ENCODE measurements around the gene ATRNL1. TPM values are rescaled to one million over a fixed set of nuclear protein-coding genes. Genes with fewer than 3 reads are reported as not detected.

ATRNL1 gene
- total and polyA plus RNA-seq, 2 donors from 2014 or later: 2.4 to 7.1 TPM

DNA sequence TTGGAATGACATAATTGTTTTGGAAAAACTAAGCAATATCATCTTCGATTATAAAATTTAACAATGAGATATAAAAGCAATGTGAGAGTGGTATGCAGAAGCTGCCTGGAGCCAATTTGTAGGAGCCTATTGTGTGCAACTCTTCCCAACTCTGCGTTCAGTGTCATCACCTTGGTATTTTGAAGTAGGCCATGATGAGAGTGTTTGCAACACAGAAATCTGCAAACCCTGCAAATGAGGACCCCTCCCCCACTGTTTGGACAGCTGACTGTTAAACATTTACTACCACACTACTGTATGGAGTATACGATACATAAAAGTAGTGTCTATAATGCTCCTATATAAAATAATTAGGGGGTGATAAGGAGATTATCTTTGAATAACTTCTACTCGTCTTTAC is 531.3 kb downstream of the ATRNL1 start:
- FAIRE-seq (no peak), DNase-seq (peak in 1 of 5 donors; percentile 1)
- intact Hi-C loops (cut with DNase I): no loop called here
- H3K27me3 ChIP-seq (ENCODE audit: control insufficient read depth, insufficient read depth, low read length): no peaks in the 10 kb centered on the region
- H3K9ac ChIP-seq (ENCODE audit: low read length in 3 of 3): no peak overlapping the region
- H3K4me1 ChIP-seq (ENCODE audit: control insufficient read depth in 2 of 3, insufficient read depth in 2 of 3, low read depth in 1 of 3, low read length in 3 of 3): no peaks in the 10 kb centered on the region
- no peak overlapping the region for H3K4me3 ChIP-seq (ENCODE audit: low read length in 3 of 3)
- H3K36me3 ChIP-seq (ENCODE audit: control insufficient read depth in 2 of 3, insufficient read depth in 3 of 3, low read length in 3 of 3): no peaks in the 10 kb centered on the region
- H3K27ac ChIP-seq (ENCODE audit: low read depth in 2 of 2, low read length in 2 of 2): no peak overlapping the region
- TF ChIP-seq, protein P1, sequence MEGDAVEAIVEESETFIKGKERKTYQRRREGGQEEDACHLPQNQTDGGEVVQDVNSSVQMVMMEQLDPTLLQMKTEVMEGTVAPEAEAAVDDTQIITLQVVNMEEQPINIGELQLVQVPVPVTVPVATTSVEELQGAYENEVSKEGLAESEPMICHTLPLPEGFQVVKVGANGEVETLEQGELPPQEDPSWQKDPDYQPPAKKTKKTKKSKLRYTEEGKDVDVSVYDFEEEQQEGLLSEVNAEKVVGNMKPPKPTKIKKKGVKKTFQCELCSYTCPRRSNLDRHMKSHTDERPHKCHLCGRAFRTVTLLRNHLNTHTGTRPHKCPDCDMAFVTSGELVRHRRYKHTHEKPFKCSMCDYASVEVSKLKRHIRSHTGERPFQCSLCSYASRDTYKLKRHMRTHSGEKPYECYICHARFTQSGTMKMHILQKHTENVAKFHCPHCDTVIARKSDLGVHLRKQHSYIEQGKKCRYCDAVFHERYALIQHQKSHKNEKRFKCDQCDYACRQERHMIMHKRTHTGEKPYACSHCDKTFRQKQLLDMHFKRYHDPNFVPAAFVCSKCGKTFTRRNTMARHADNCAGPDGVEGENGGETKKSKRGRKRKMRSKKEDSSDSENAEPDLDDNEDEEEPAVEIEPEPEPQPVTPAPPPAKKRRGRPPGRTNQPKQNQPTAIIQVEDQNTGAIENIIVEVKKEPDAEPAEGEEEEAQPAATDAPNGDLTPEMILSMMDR (IDR thresholded peaks at IDR 0.05; ENCODE audit: borderline replicate concordance, extremely low read depth, insufficient read depth): no peak
- H3K9me3 ChIP-seq (ENCODE audit: control insufficient read depth in 2 of 3, insufficient read depth in 1 of 3, low read length in 3 of 3): no peaks in the 10 kb centered on the region

DNA sequence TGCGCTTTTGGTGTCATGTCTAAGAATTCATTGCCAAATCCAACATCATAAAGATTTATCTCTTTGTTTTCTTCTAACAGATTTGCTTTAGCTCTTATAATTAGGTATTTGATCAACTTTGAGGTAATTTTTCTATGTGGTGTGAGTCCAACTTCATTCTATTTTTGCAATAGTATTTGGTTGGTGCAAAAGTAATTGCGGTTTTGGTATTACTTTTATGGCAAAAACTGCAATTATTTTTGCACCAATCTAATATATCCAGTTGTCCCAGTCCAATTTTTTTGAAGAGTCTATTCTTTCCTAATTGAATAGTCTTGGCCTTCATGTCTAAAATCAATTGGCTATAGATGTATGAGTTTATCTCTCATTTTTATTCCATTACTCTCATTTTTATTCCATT is 535.5 kb downstream of the ATRNL1 start:
- FAIRE-seq: no peak

DNA sequence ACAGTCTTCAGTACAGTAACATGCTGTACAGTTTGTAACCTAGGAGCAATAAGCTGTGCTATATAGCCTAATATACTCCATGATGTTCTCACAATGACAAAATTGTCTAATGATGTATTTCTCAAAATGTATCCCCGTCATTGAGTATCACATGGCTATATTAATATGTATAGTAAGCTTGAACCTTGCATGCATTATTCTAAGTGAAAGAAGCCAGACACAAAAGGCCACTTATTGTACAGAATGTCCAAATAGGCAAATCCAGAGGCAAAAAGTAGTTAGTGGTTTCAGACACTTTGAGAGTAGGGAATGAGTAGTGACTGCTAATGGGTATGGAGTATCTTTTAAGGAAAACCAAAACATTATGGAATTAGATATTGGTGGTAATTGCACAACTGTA is 545.1 kb downstream of the ATRNL1 start:
- H3K9me3 ChIP-seq (ENCODE audit: control insufficient read depth in 2 of 3, insufficient read depth in 1 of 3, low read length in 3 of 3): no peaks in the 10 kb centered on the region
- no peak overlapping the region for H3K27ac ChIP-seq (ENCODE audit: low read depth in 2 of 2, low read length in 2 of 2)
- no peak overlapping the region for H3K9ac ChIP-seq (ENCODE audit: low read length in 3 of 3)
- no peaks in the 10 kb centered on the region for H3K27me3 ChIP-seq (ENCODE audit: control insufficient read depth, insufficient read depth, low read length)
- FAIRE-seq (no peak), DNase-seq (no peak)
- TF ChIP-seq, protein P1 (IDR thresholded peaks at IDR 0.05; ENCODE audit: borderline replicate concordance, extremely low read depth, insufficient read depth): no peak
- H3K4me3 ChIP-seq (ENCODE audit: low read length in 3 of 3): no peak overlapping the region
- no peaks in the 10 kb centered on the region for H3K36me3 ChIP-seq (ENCODE audit: control insufficient read depth in 2 of 3, insufficient read depth in 3 of 3, low read length in 3 of 3)
- H3K4me1 ChIP-seq (ENCODE audit: control insufficient read depth in 2 of 3, insufficient read depth in 2 of 3, low read depth in 1 of 3, low read length in 3 of 3): no peaks in the 10 kb centered on the region
- intact Hi-C loops (cut with DNase I): no loop called here

More for the DNA sequence above, 535.5 kb downstream of the ATRNL1 start:
- no peak for DNase-seq
- Histone ChIP-seq H3K27me3 (ENCODE audit: control insufficient read depth, insufficient read depth, low read length) (no peaks in the 10 kb centered on the region), H3K9ac (ENCODE audit: low read length in 3 of 3) (no peak overlapping the region), H3K9me3 (ENCODE audit: control insufficient read depth in 2 of 3, insufficient read depth in 1 of 3, low read length in 3 of 3) (no peaks in the 10 kb centered on the region), H3K36me3 (ENCODE audit: control insufficient read depth in 2 of 3, insufficient read depth in 3 of 3, low read length in 3 of 3) (no peaks in the 10 kb centered on the region), H3K4me3 (ENCODE audit: low read length in 3 of 3) (no peak overlapping the region), H3K4me1 (ENCODE audit: control insufficient read depth in 2 of 3, insufficient read depth in 2 of 3, low read depth in 1 of 3, low read length in 3 of 3) (no peaks in the 10 kb centered on the region), H3K27ac (ENCODE audit: low read depth in 2 of 2, low read length in 2 of 2) (no peak overlapping the region)
- TF ChIP-seq, protein P1 (IDR thresholded peaks at IDR 0.05; ENCODE audit: borderline replicate concordance, extremely low read depth, insufficient read depth): no peak
- intact Hi-C loops (cut with DNase I): no loop called here

DNA sequence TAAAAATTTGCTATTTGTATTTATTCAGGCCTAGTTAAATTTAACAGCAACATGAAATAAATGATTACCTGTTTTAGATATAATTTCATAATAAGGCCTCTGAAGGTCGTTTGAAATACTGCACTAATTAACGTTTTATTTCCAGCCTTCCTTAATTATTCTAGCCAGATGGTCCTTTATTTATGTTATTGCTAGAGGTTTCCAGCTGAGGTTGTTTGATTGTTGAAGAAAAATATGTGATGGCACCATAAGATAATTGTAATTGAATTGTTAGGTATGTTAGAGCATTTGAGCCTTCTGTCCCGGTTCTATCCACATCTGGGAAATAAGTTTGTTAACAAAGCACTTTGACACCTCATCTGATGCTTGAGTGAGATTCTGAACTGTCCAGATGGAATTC is 556.1 kb downstream of the ATRNL1 start:
- DNase-seq: no peak
- FAIRE-seq: no peak
- no peak overlapping the region for H3K9ac ChIP-seq (ENCODE audit: low read length in 3 of 3)
- no peaks in the 10 kb centered on the region for H3K27me3 ChIP-seq (ENCODE audit: control insufficient read depth, insufficient read depth, low read length)
- no peaks in the 10 kb centered on the region for H3K36me3 ChIP-seq (ENCODE audit: control insufficient read depth in 2 of 3, insufficient read depth in 3 of 3, low read length in 3 of 3)
- TF ChIP-seq, protein P1 (IDR thresholded peaks at IDR 0.05; ENCODE audit: borderline replicate concordance, extremely low read depth, insufficient read depth): no peak
- H3K4me3 ChIP-seq (ENCODE audit: low read length in 3 of 3): no peak overlapping the region
- no peaks in the 10 kb centered on the region for H3K9me3 ChIP-seq (ENCODE audit: control insufficient read depth in 2 of 3, insufficient read depth in 1 of 3, low read length in 3 of 3)
- H3K4me1 ChIP-seq (ENCODE audit: control insufficient read depth in 2 of 3, insufficient read depth in 2 of 3, low read depth in 1 of 3, low read length in 3 of 3): no peaks in the 10 kb centered on the region
- intact Hi-C loops (cut with DNase I): no loop called here
- no peak overlapping the region for H3K27ac ChIP-seq (ENCODE audit: low read depth in 2 of 2, low read length in 2 of 2)

Measured in kidney (tissue), 14 donors.